ENCODE data around the gene ULK2.

The ULK2 gene

GRCh38 chr17:19747159-19747719 lies 120.5 kb downstream of the ULK2 start:
- DNase-seq (ENCODE audit: low read depth, low spot score) = no peak

GRCh38 chr17:19746517-19746916 lies 121.2 kb downstream of the ULK2 start:
- DNase-seq (ENCODE audit: low read depth, low spot score) = no peak

- peak; percentile 98 for DNase-seq (ENCODE audit: low read depth, low spot score)
These were observed 122.6 kb downstream of the ULK2 start for GRCh38 chr17:19744922-19745757.

- no peak for DNase-seq (ENCODE audit: low read depth, low spot score)
These were observed 123.2 kb downstream of the ULK2 start for GRCh38 chr17:19744492-19744891.

- no peak for DNase-seq (ENCODE audit: low read depth, low spot score)
These were observed 124.3 kb downstream of the ULK2 start for GRCh38 chr17:19743101-19744100.

- DNase-seq (ENCODE audit: low read depth, low spot score) = no peak
These were observed 125.2 kb downstream of the ULK2 start for GRCh38 chr17:19742495-19742894.

GRCh38 chr17:19741832-19742457 lies 125.8 kb downstream of the ULK2 start:
- no peak for DNase-seq (ENCODE audit: low read depth, low spot score)

- DNase-seq (ENCODE audit: low read depth, low spot score) = no peak
These were observed 126.8 kb downstream of the ULK2 start for GRCh38 chr17:19740933-19741332.

- no peak for DNase-seq (ENCODE audit: low read depth, low spot score)
These were observed 128.2 kb downstream of the ULK2 start for GRCh38 chr17:19739241-19740201.

GRCh38 chr17:19738757-19739156 lies 129.0 kb downstream of the ULK2 start:
- no peak for DNase-seq (ENCODE audit: low read depth, low spot score)

GRCh38 chr17:19738073-19738449 lies 129.7 kb downstream of the ULK2 start:
- no peak for DNase-seq (ENCODE audit: low read depth, low spot score)

- DNase-seq (ENCODE audit: low read depth, low spot score) = no peak
These were observed 130.2 kb downstream of the ULK2 start for GRCh38 chr17:19737305-19738072.

- DNase-seq (ENCODE audit: low read depth, low spot score) = no peak
These were observed 131.7 kb downstream of the ULK2 start for GRCh38 chr17:19736071-19736470.

- no peak for DNase-seq (ENCODE audit: low read depth, low spot score)
These were observed 133.7 kb downstream of the ULK2 start for GRCh38 chr17:19733953-19734526.

- no peak for DNase-seq (ENCODE audit: low read depth, low spot score)
These were observed 136.1 kb downstream of the ULK2 start for GRCh38 chr17:19731626-19732025.

- no peak for DNase-seq (ENCODE audit: low read depth, low spot score)
These were observed 136.9 kb downstream of the ULK2 start for GRCh38 chr17:19730843-19731242.

- DNase-seq (ENCODE audit: low read depth, low spot score) = no peak
These were observed 137.8 kb downstream of the ULK2 start for GRCh38 chr17:19729900-19730299.

GRCh38 chr17:19728084-19728495 lies 139.6 kb downstream of the ULK2 start:
- no peak for DNase-seq (ENCODE audit: low read depth, low spot score)

- DNase-seq (ENCODE audit: low read depth, low spot score) = no peak
These were observed 140.1 kb downstream of the ULK2 start for GRCh38 chr17:19727501-19728078.
